Measurements from ENCODE around the gene SEMA5A. TPM values are rescaled to one million over a fixed set of nuclear protein-coding genes. Genes with fewer than 3 reads are reported as not detected.

Gene SEMA5A
- polyA plus RNA-seq, 1 of the 3 experiments (the other 2 are of a cell fraction): 0.58 TPM

- ChIA-PET POLR2A (no interaction called here), CTCF (interaction anchor here (1.5 kb wide), 1 partner anchor 33 kb away, joined by 4 read pairs; no protein-coding TSS in a partner anchor)
- 75% methylated on average over 4 of the region's 4 CpGs for WGBS (ENCODE audit: low lambda C conversion rate)
- no peak overlapping the region for H3K4me2 ChIP-seq
- H3K4me3 ChIP-seq (ENCODE audit: low read depth in 2 of 2, low read length in 1 of 2): no peak overlapping the region
- no peaks in the 10 kb centered on the region for H3K9me3 ChIP-seq
- TF ChIP-seq CHD2 (IDR thresholded peaks at IDR 0.05; ENCODE audit: low read length, partially characterized antibody) (no peak), RAD21 (IDR thresholded peaks at IDR 0.05; ENCODE audit: low read length) (no peak), EZH2phosphoT487 (IDR thresholded peaks at IDR 0.05; ENCODE audit: borderline replicate concordance, low read depth) (no peak), JUND (IDR thresholded peaks at IDR 0.05) (no peak), GABPA (IDR thresholded peaks at IDR 0.05; ENCODE audit: low read depth) (no peak), NFIC (IDR thresholded peaks at IDR 0.05; ENCODE audit: borderline replicate concordance) (no peak), CTCF (IDR thresholded peaks at IDR 0.05) (no peak), PBX3 (IDR thresholded peaks at IDR 0.05) (no peak), RFX5 (IDR thresholded peaks at IDR 0.05; ENCODE audit: low read length) (no peak), FOSL2 (IDR thresholded peaks at IDR 0.05; ENCODE audit: borderline replicate concordance, low read depth) (no peak), USF1 (IDR thresholded peaks at IDR 0.05; ENCODE audit: borderline replicate concordance, low read depth) (no peak), TAF1 (IDR thresholded peaks at IDR 0.05; ENCODE audit: borderline replicate concordance, low read depth, low read length) (no peak), GATA2 (CRISPR knock-in tag; IDR thresholded peaks at IDR 0.05) (no peak), ELF1 (IDR thresholded peaks at IDR 0.05) (no peak), NRF1 (IDR thresholded peaks at IDR 0.05; ENCODE audit: low read depth, low read length) (no peak)
- peaks cover 0 to 4% of the 10 kb centered on the region in 2 experiments; a peak in 1 of 4 replicates for H3K4me1 ChIP-seq (ENCODE audit: control insufficient read depth in 1 of 2, insufficient read depth in 2 of 2, low read depth in 1 of 2, low read length in 1 of 2)
- H3K27me3 ChIP-seq (ENCODE audit: insufficient read depth): no peaks in the 10 kb centered on the region
- no peak overlapping the region for H3K9ac ChIP-seq
- DNase-seq: no peak
- peak overlapping the region in 1 of 2 experiments; percentile 49; a peak in 1 of 4 replicates for H3K27ac ChIP-seq (ENCODE audit: low read depth in 2 of 2, low read length in 1 of 2)
- no peak overlapping the region for H2AFZ ChIP-seq (ENCODE audit: low read depth)
- H3F3A ChIP-seq (replicated peaks; ENCODE audit: insufficient read depth): no peaks in the 10 kb centered on the region
- H3K79me2 ChIP-seq (ENCODE audit: insufficient read depth): no peaks in the 10 kb centered on the region
- no peaks in the 10 kb centered on the region for H4K20me1 ChIP-seq (ENCODE audit: insufficient read depth)
- H3K36me3 ChIP-seq (replicated peaks in 1 of 2; ENCODE audit: control insufficient read depth in 1 of 2, insufficient read depth in 2 of 2, low read length in 1 of 2): no peaks in the 10 kb centered on the region
- no peaks in the 10 kb centered on the region for H3K9me2 ChIP-seq
Observed at GRCh38 chr5:9188956-9189355, 356.9 kb downstream of the SEMA5A start.

GRCh38 chr5:9188131-9188530 is 357.7 kb downstream of the SEMA5A start:
- H3K9me2 ChIP-seq: no peaks in the 10 kb centered on the region
- H4K20me1 ChIP-seq (ENCODE audit: insufficient read depth): no peaks in the 10 kb centered on the region
- no peak overlapping the region for H3K4me2 ChIP-seq
- H3K4me3 ChIP-seq (ENCODE audit: low read depth in 2 of 2, low read length in 1 of 2): no peak overlapping the region
- no peaks in the 10 kb centered on the region for H3K79me2 ChIP-seq (ENCODE audit: insufficient read depth)
- H3K4me1 ChIP-seq (ENCODE audit: control insufficient read depth in 1 of 2, insufficient read depth in 2 of 2, low read depth in 1 of 2, low read length in 1 of 2): peaks cover 0 to 8% of the 10 kb centered on the region in 2 experiments; a peak in 1 of 4 replicates
- H3K36me3 ChIP-seq (replicated peaks in 1 of 2; ENCODE audit: control insufficient read depth in 1 of 2, insufficient read depth in 2 of 2, low read length in 1 of 2): no peaks in the 10 kb centered on the region
- TF ChIP-seq SIN3A (IDR thresholded peaks at IDR 0.05; ENCODE audit: borderline replicate concordance, low read depth, low read length): no peak
- TF ChIP-seq YY1 (IDR thresholded peaks at IDR 0.05; ENCODE audit: low read depth): no peak
- no peaks in the 10 kb centered on the region for H3K9me3 ChIP-seq
- H3K9ac ChIP-seq: no peak overlapping the region
- H3F3A ChIP-seq (replicated peaks; ENCODE audit: insufficient read depth): no peaks in the 10 kb centered on the region
- POLR2A ChIA-PET: no interaction called here
- peak overlapping the region; percentile 44; the same call in 1 of the 2 replicates for H2AFZ ChIP-seq (ENCODE audit: low read depth)
- WGBS (ENCODE audit: low lambda C conversion rate): 56% methylated on average over 5 of the region's 5 CpGs
- H3K27me3 ChIP-seq (ENCODE audit: insufficient read depth): no peaks in the 10 kb centered on the region
- peak overlapping the region in 1 of 2 experiments; percentile 49; a peak in 2 of 4 replicates for H3K27ac ChIP-seq (ENCODE audit: low read depth in 2 of 2, low read length in 1 of 2)
- CTCF ChIA-PET: no interaction called here
- no peak for DNase-seq
